SK-N-MC (cell line): ENCODE results near the gene IMMP2L.

Experiments used
- EZH2 ChIP-seq: fragments of 200-600 bp; sonication (generic); IDR thresholded peaks from one replicate; pipeline ENCODE4 v1.6.1; 2017; ENCODE audit warnings: antibody characterized with exemption
- FOXP2 ChIP-seq: optimal IDR thresholded peaks from 2 replicates; pipeline ENCODE3; 2011; ENCODE audit warnings: mild to moderate bottlenecking, moderate library complexity; ENCODE audit not compliant: insufficient read depth; ENCODE audit errors: extremely low read length, control extremely low read depth
- POLR2AphosphoS5 ChIP-seq: IDR thresholded peaks from 2 replicates; pipeline ENCODE4 v1.6.1; 2012; ENCODE audit warnings: mild to moderate bottlenecking, low read depth, low read length, borderline replicate concordance

GRCh38 chr7:110685899-110686298 lies 876.4 kb downstream of the IMMP2L start:
- TF ChIP-seq POLR2AphosphoS5, result no peak
- TF ChIP-seq EZH2, result no peak
- no peak for TF ChIP-seq FOXP2
